H9 (cell line): ENCODE data around the gene TEK. TPM values are rescaled to one million over a fixed set of nuclear protein-coding genes. Genes with fewer than 3 reads are reported as not detected.

Experiments used
- DNase-seq: peaks from one replicate; pipeline ENCODE4 v3.0.0-alpha.2; 2017
- H2AFZ ChIP-seq: one replicate; pipeline ENCODE4 v1.6.1; 2013; ENCODE audit warnings: mild to moderate bottlenecking, low read length, control low read depth, moderate library complexity
- H2AK5ac ChIP-seq: 2 replicates; pipeline ENCODE4 v1.6.1; 2013; ENCODE audit warnings: low read length, control low read depth, mixed read lengths; ENCODE audit not compliant: insufficient read length
- H2BK120ac ChIP-seq: one replicate; pipeline ENCODE4 v1.6.1; 2013; ENCODE audit warnings: low read depth, mild to moderate bottlenecking, low read length, control low read depth, inconsistent platforms; ENCODE audit not compliant: poor library complexity, severe bottlenecking
- H2BK12ac ChIP-seq: 2 replicates; pipeline ENCODE4 v1.6.1; 2013; ENCODE audit warnings: low read length, control low read depth, mixed read lengths, low read depth; ENCODE audit not compliant: insufficient read length
- H2BK15ac ChIP-seq: 2 replicates; pipeline ENCODE4 v1.6.1; 2013; ENCODE audit warnings: low read depth, low read length, control low read depth
- H2BK20ac ChIP-seq: one replicate; pipeline ENCODE4 v1.6.1; 2013; ENCODE audit warnings: low read depth, mild to moderate bottlenecking, low read length, control low read depth, inconsistent platforms; ENCODE audit not compliant: poor library complexity, severe bottlenecking
- H2BK5ac ChIP-seq: 2 replicates; pipeline ENCODE4 v1.6.1; 2013; ENCODE audit warnings: low read length, control low read depth, mixed read lengths; ENCODE audit not compliant: insufficient read length
- H3K14ac ChIP-seq: 2 replicates; pipeline ENCODE4 v1.6.1; 2013; ENCODE audit warnings: low read length, control low read depth; ENCODE audit not compliant: insufficient read depth
- H3K18ac ChIP-seq: 2 replicates; pipeline ENCODE4 v1.6.1; 2013; ENCODE audit warnings: low read depth, mild to moderate bottlenecking, mixed read lengths, low read length, control low read depth; ENCODE audit not compliant: insufficient read length
- H3K23ac ChIP-seq: 2 replicates; pipeline ENCODE4 v1.6.1; 2013; ENCODE audit warnings: low read length, control low read depth, mixed read lengths, low read depth; ENCODE audit not compliant: insufficient read length
- H3K23me2 ChIP-seq: 2 replicates; pipeline ENCODE4 v1.6.1; 2013; ENCODE audit warnings: low read depth, mild to moderate bottlenecking, mixed read lengths, low read length, control low read depth; ENCODE audit not compliant: insufficient read length, poor library complexity, severe bottlenecking
- H3K27ac ChIP-seq: 2 replicates; pipeline ENCODE4 v1.5.1; 2013; ENCODE audit warnings: low read length, control low read depth, mixed read lengths, low read depth; ENCODE audit not compliant: insufficient read length
- H3K27me3 ChIP-seq: 2 replicates; pipeline ENCODE4 v1.6.1; 2013; ENCODE audit warnings: low read length, control low read depth, inconsistent platforms; ENCODE audit not compliant: insufficient read depth
- H3K4ac ChIP-seq: 2 replicates; pipeline ENCODE4 v1.6.1; 2013; ENCODE audit warnings: low read depth, mild to moderate bottlenecking, control low read depth, inconsistent platforms, low read length, moderate library complexity
- H3K4me1 ChIP-seq: 2 replicates; pipeline ENCODE4 v1.6.1; 2013; ENCODE audit warnings: low read length, control low read depth, inconsistent platforms; ENCODE audit not compliant: insufficient read depth
- H3K4me2 ChIP-seq: 2 replicates; pipeline ENCODE4 v1.6.1; 2013; ENCODE audit warnings: low read length, control low read depth, mixed read lengths; ENCODE audit not compliant: insufficient read length, insufficient read depth
- H3K56ac ChIP-seq: 2 replicates; pipeline ENCODE4 v1.6.1; 2013; ENCODE audit warnings: low read depth, mild to moderate bottlenecking, mixed read lengths, low read length, control low read depth; ENCODE audit not compliant: insufficient read length
- H3K79me1 ChIP-seq: 2 replicates; pipeline ENCODE4 v1.6.1; 2013; ENCODE audit warnings: low read depth, mild to moderate bottlenecking, moderate library complexity, low read length, control low read depth, inconsistent platforms; ENCODE audit not compliant: insufficient read depth, poor library complexity, severe bottlenecking
- H3K79me2 ChIP-seq: 2 replicates; pipeline ENCODE4 v1.6.1; 2013; ENCODE audit warnings: low read length, control low read depth, inconsistent platforms; ENCODE audit not compliant: insufficient read depth
- H3K9ac ChIP-seq: 2 replicates; pipeline ENCODE4 v1.6.1; 2013; ENCODE audit warnings: low read length, control low read depth, mixed read lengths; ENCODE audit not compliant: insufficient read length; ENCODE audit errors: extremely low read depth
- H3K9me3 ChIP-seq: one replicate; pipeline ENCODE4 v1.6.1; 2013; ENCODE audit warnings: low read depth, low read length, inconsistent platforms; ENCODE audit not compliant: control insufficient read depth
- H3T11ph ChIP-seq: one replicate; pipeline ENCODE4 v1.6.1; 2013; ENCODE audit warnings: mild to moderate bottlenecking, low read length, control low read depth, inconsistent platforms
- H4K20me1 ChIP-seq: one replicate; pipeline ENCODE4 v1.6.1; 2013; ENCODE audit not compliant: control insufficient read depth, insufficient read length, insufficient read depth
- H4K5ac ChIP-seq: 2 replicates; pipeline ENCODE4 v1.6.1; 2013; ENCODE audit warnings: low read depth, mild to moderate bottlenecking, mixed read lengths, low read length, control low read depth; ENCODE audit not compliant: insufficient read length
- H4K8ac ChIP-seq: replicated peaks from 2 replicates; pipeline ENCODE4 v1.6.1; 2013; ENCODE audit warnings: low read length, control low read depth, mixed read lengths, low read depth; ENCODE audit not compliant: insufficient read length
- H4K91ac ChIP-seq: 2 replicates; pipeline ENCODE4 v1.6.1; 2013; ENCODE audit warnings: low read depth, mild to moderate bottlenecking, moderate library complexity, mixed read lengths, low read length, control low read depth; ENCODE audit not compliant: insufficient read length
- H3K27ac Mint-ChIP-seq, 3 experiments: 2 replicates in 2 of 3; 3 replicates in 1 of 3; pipeline ENCODE4 v1.8.0; 2020 to 2021; ENCODE audit warnings: mixed read lengths in 3 of 3, mild to moderate bottlenecking in 1 of 3, moderate library complexity in 1 of 3
- H3K27me3 Mint-ChIP-seq: 2 replicates; pipeline ENCODE4 v1.8.0; 2021; ENCODE audit warnings: low read depth, mild to moderate bottlenecking, moderate library complexity, mixed read lengths
- H3K36me3 Mint-ChIP-seq, 3 experiments: 2 replicates in 2 of 3; 3 replicates in 1 of 3; pipeline ENCODE4 v1.8.0; 2020 to 2021; ENCODE audit warnings: low read depth in 3 of 3, mixed read lengths in 3 of 3; ENCODE audit not compliant: insufficient read depth in 1 of 3
- H3K4me1 Mint-ChIP-seq, 2 experiments: 2 replicates each; pipeline ENCODE4 v1.8.0; 2020; ENCODE audit warnings: mixed read lengths in 2 of 2
- H3K4me3 Mint-ChIP-seq, 2 experiments: 2 replicates in 1 of 2; 3 replicates in 1 of 2; pipeline ENCODE4 v1.8.0; 2020 to 2021; ENCODE audit warnings: mild to moderate bottlenecking in 2 of 2, mixed read lengths in 2 of 2, moderate library complexity in 1 of 2
- H3K9me3 Mint-ChIP-seq, 2 experiments: 2 replicates in 1 of 2; 3 replicates in 1 of 2; pipeline ENCODE4 v1.8.0; 2020; ENCODE audit warnings: mild to moderate bottlenecking in 2 of 2, mixed read lengths in 2 of 2, moderate library complexity in 1 of 2
- CTCF ChIP-seq: fragments of 200-600 bp; sonication (generic); conservative IDR thresholded peaks from 3 replicates; pipeline ENCODE4 v1.8.0; 2021; ENCODE audit warnings: antibody characterized with exemption, mild to moderate bottlenecking
- WGBS: extraction: QIAGEN DNeasy Blood & Tissue Kit; methylation state at CpG from one replicate; pipeline ENCODE4 v1.1.7; 2013; ENCODE audit warnings: missing lambda C conversion rate, low lambda C conversion rate, mixed read lengths; ENCODE audit not compliant: insufficient read length; ENCODE audit errors: extremely low coverage; 5-methylcytosine and 5-hydroxymethylcytosine counted together
- total RNA-seq: library from RNA; stranded (reverse); gene quantifications from 2 replicates; pipeline ENCODE4 v1.2.1, GENCODE V29; 2021

The TEK gene
- total RNA-seq, 1 experiment from 2014 or later: 1.8 TPM

GRCh38 chr9:27094640-27095298, 14.3 kb upstream of the TEK start:
- H3K14ac ChIP-seq: no peak overlapping the region
- H4K8ac ChIP-seq: no peak overlapping the region
- no peak overlapping the region; a peak in 1 of 7 replicates for H3K27ac Mint-ChIP-seq
- no peak overlapping the region for H2BK12ac ChIP-seq
- H2BK15ac ChIP-seq: no peak overlapping the region
- H3K9me3 Mint-ChIP-seq: peaks cover 0 to 7% of the 10 kb centered on the region in 2 experiments; a peak in 3 of 5 replicates
- H3K23me2 ChIP-seq: no peaks in the 10 kb centered on the region
- no peak overlapping the region for H2BK20ac ChIP-seq
- H3K23ac ChIP-seq: no peak overlapping the region
- H3K27me3 ChIP-seq: no peaks in the 10 kb centered on the region
- no peaks in the 10 kb centered on the region for H3K4me1 Mint-ChIP-seq
- H3K18ac ChIP-seq: no peak overlapping the region
- H4K91ac ChIP-seq: no peak overlapping the region
- no peak overlapping the region for H2BK120ac ChIP-seq
- no peak overlapping the region for H3K27ac ChIP-seq
- no peak overlapping the region for H4K5ac ChIP-seq
- H2BK5ac ChIP-seq: no peak overlapping the region
- H3K36me3 Mint-ChIP-seq: peaks cover 0 to 5% (median 0%) of the 10 kb centered on the region in 3 experiments; a peak in 2 of 7 replicates
- H3K79me1 ChIP-seq: no peaks in the 10 kb centered on the region
- no peak overlapping the region for H3K4ac ChIP-seq
- no peak for DNase-seq
- H2AFZ ChIP-seq: no peak overlapping the region
- no peaks in the 10 kb centered on the region for H4K20me1 ChIP-seq
- no peak overlapping the region for H3K4me2 ChIP-seq
- no peak overlapping the region for H3K9ac ChIP-seq
- TF ChIP-seq CTCF: no peak
- no peaks in the 10 kb centered on the region for H3K4me1 ChIP-seq
- no peak overlapping the region for H3K56ac ChIP-seq
- H3K4me3 Mint-ChIP-seq: no peak overlapping the region
- no peaks in the 10 kb centered on the region for H3K9me3 ChIP-seq
- no peaks in the 10 kb centered on the region; the same call in 1 of the 2 replicates for H3K27me3 Mint-ChIP-seq
- no peaks in the 10 kb centered on the region for H3K79me2 ChIP-seq
- H3T11ph ChIP-seq: no peak overlapping the region
- no CpG with 5 or more reads among the region's 3 CpGs for WGBS
- H2AK5ac ChIP-seq: no peak overlapping the region
